Small intestine (tissue), 7 donors: ENCODE measurements around the gene FNDC3B. TPM values are rescaled to one million over a fixed set of nuclear protein-coding genes. Genes with fewer than 3 reads are reported as not detected.

ENCODE experiments used
- DNase-seq, 2 donors: peaks; one replicate each; pipeline versions ENCODE4 v3.0.0 to v3.0.0-alpha.2; 2013
- FAIRE-seq: peaks from 2 replicates; lab custom pipeline; 2012; peaks lifted over from hg19 to GRCh38; lab: Jason Lieb, UNC
- H3K27ac ChIP-seq, 3 donors: one replicate each; pipeline ENCODE4 v1.5.1; 2013; ENCODE audit warnings: low read length in 2 of 3, mild to moderate bottlenecking in 2 of 3, control low read depth in 1 of 3, inconsistent platforms in 1 of 3, low read depth in 1 of 3, moderate library complexity in 1 of 3
- H3K27me3 ChIP-seq, 3 donors: one replicate each; pipeline ENCODE4 v1.6.1; 2013; ENCODE audit warnings: low read length in 3 of 3, inconsistent platforms in 1 of 3; ENCODE audit not compliant: control insufficient read depth in 3 of 3, insufficient read depth in 3 of 3
- H3K36me3 ChIP-seq, 3 donors: one replicate each; pipeline ENCODE4 v1.6.1; 2013; ENCODE audit warnings: low read length in 3 of 3, inconsistent platforms in 1 of 3, low read depth in 1 of 3, mild to moderate bottlenecking in 1 of 3, moderate library complexity in 1 of 3; ENCODE audit not compliant: control insufficient read depth in 3 of 3, insufficient read depth in 2 of 3
- H3K4me1 ChIP-seq, 3 donors: one replicate each; pipeline ENCODE4 v1.6.1; 2013; ENCODE audit warnings: low read length in 2 of 3, inconsistent platforms in 1 of 3, low read depth in 1 of 3, mild to moderate bottlenecking in 1 of 3, moderate library complexity in 1 of 3; ENCODE audit not compliant: control insufficient read depth in 3 of 3, insufficient read depth in 2 of 3
- H3K4me3 ChIP-seq, 3 donors: one replicate each; pipeline ENCODE4 v1.5.1; 2013; ENCODE audit warnings: low read length in 3 of 3, control low read depth in 1 of 3, inconsistent platforms in 1 of 3, low read depth in 1 of 3, mild to moderate bottlenecking in 1 of 3, moderate library complexity in 1 of 3
- H3K9me3 ChIP-seq, 2 donors: one replicate each; pipeline ENCODE4 v1.6.1; 2013; ENCODE audit warnings: low read depth in 1 of 2, low read length in 1 of 2; ENCODE audit not compliant: control insufficient read depth in 2 of 2, insufficient read depth in 1 of 2
- WGBS, 3 donors: extraction: QIAGEN DNeasy Blood & Tissue Kit; methylation state at CpG; one replicate each; pipeline ENCODE4 v1.1.7; 2013; 5-methylcytosine and 5-hydroxymethylcytosine counted together
- polyA plus RNA-seq, 4 donors: library from polyadenylated mRNA; stranded (reverse) in 3 of 4; unstranded in 1 of 4; fragments of 200-250 nt in 3 of 4; fragments of 120-200 nt in 1 of 4; gene quantifications; one replicate each; pipeline versions ENCODE4 v1.2.1 to v1.2.3, GENCODE V29; 2013
- donor health status: healthy with polysubstance abuse.
- donor health status: control.
- donor health status: control.
- donor health status: Bipolar disorder and iron deficiency.
- donor health status: healthy.

The FNDC3B gene
- polyA plus RNA-seq, 4 donors = 6.0 to 24.7 (median 10.1) TPM

- DNase-seq (no peak), FAIRE-seq (no peak)
- H3K9me3 ChIP-seq = peaks cover 0 to 5% of the 10 kb centered on the region in 2 donors
- H3K36me3 ChIP-seq = peaks cover 0 to 11% (median 0%) of the 10 kb centered on the region in 3 donors
- peaks cover 6 to 50% (median 48%) of the 10 kb centered on the region in 3 donors for H3K4me1 ChIP-seq
- H3K27ac ChIP-seq = peak overlapping the region; percentile 32 to 79 (median 60)
- no peak overlapping the region for H3K4me3 ChIP-seq
- WGBS, 3 donors = 69 to 73% (median 70%) methylated on average over 3 of the region's 3 CpGs
- H3K27me3 ChIP-seq = no peaks in the 10 kb centered on the region
Observed at GRCh38 chr3:172139528-172140276, 100.3 kb downstream of the FNDC3B start.

- Histone ChIP-seq H3K27me3 (no peaks in the 10 kb centered on the region), H3K4me1 (peaks cover 4 to 48% (median 41%) of the 10 kb centered on the region in 3 donors), H3K36me3 (peaks cover 0 to 11% (median 0%) of the 10 kb centered on the region in 3 donors), H3K9me3 (peaks cover 0 to 5% of the 10 kb centered on the region in 2 donors), H3K4me3 (no peak overlapping the region), H3K27ac (peak overlapping the region; percentile 35 to 79 (median 77))
- 15 to 32% (median 29%) methylated on average over 7 of the region's 7 CpGs for WGBS, 3 donors
- peak; percentile 93 to 95 for DNase-seq
- FAIRE-seq = no peak
Observed at GRCh38 chr3:172140499-172141391, 101.4 kb downstream of the FNDC3B start.

- H3K36me3 ChIP-seq = peaks cover 0 to 5% (median 0%) of the 10 kb centered on the region in 3 donors
- H3K27ac ChIP-seq = peak overlapping the region; percentile 35 to 75 (median 59)
- 64 to 72% (median 66%) methylated on average over 8 of the region's 8 CpGs for WGBS, 3 donors
- peaks cover 4 to 43% (median 28%) of the 10 kb centered on the region in 3 donors for H3K4me1 ChIP-seq
- no peaks in the 10 kb centered on the region for H3K27me3 ChIP-seq
- no peak for FAIRE-seq
- peaks cover 0 to 5% of the 10 kb centered on the region in 2 donors for H3K9me3 ChIP-seq
- no peak overlapping the region for H3K4me3 ChIP-seq
- DNase-seq = peak; percentile 66 to 88
Observed at GRCh38 chr3:172142051-172142863, 102.9 kb downstream of the FNDC3B start.

GRCh38 chr3:172142864-172143451 is 103.6 kb downstream of the FNDC3B start:
- no peak overlapping the region for H3K4me3 ChIP-seq
- peaks cover 0 to 5% of the 10 kb centered on the region in 2 donors for H3K9me3 ChIP-seq
- peak overlapping the region; percentile 35 to 75 (median 59) for H3K27ac ChIP-seq
- DNase-seq = no peak
- H3K4me1 ChIP-seq = peaks cover 4 to 37% (median 23%) of the 10 kb centered on the region in 3 donors
- FAIRE-seq = no peak
- peaks cover 0 to 5% (median 0%) of the 10 kb centered on the region in 3 donors for H3K36me3 ChIP-seq
- WGBS, 3 donors = 85 to 97% (median 93%) methylated on average over 2 of the region's 2 CpGs
- H3K27me3 ChIP-seq = no peaks in the 10 kb centered on the region

- Histone ChIP-seq H3K36me3 (peaks cover 0 to 5% (median 0%) of the 10 kb centered on the region in 3 donors), H3K4me1 (peaks cover 4 to 33% (median 24%) of the 10 kb centered on the region in 3 donors), H3K9me3 (peaks cover 0 to 5% of the 10 kb centered on the region in 2 donors), H3K27me3 (no peaks in the 10 kb centered on the region), H3K4me3 (no peak overlapping the region), H3K27ac (no peak overlapping the region)
- FAIRE-seq (no peak), DNase-seq (no peak)
- 95 to 97% (median 95%) methylated on average over 14 of the region's 14 CpGs for WGBS, 3 donors
Observed at GRCh38 chr3:172143739-172144497, 104.5 kb downstream of the FNDC3B start.

GRCh38 chr3:172144601-172145000 is 105.2 kb downstream of the FNDC3B start:
- no peak for FAIRE-seq
- H3K4me1 ChIP-seq = peaks cover 4 to 30% (median 24%) of the 10 kb centered on the region in 3 donors
- no peaks in the 10 kb centered on the region for H3K27me3 ChIP-seq
- no peak overlapping the region for H3K4me3 ChIP-seq
- peaks cover 0 to 5% of the 10 kb centered on the region in 2 donors for H3K9me3 ChIP-seq
- no peak overlapping the region for H3K27ac ChIP-seq
- H3K36me3 ChIP-seq = peaks cover 0 to 5% (median 0%) of the 10 kb centered on the region in 3 donors
- DNase-seq = no peak
- 87 to 93% (median 90%) methylated on average over 1 of the region's 1 CpG for whole genome bisulfite sequencing, 3 donors

GRCh38 chr3:172145031-172145686 is 105.8 kb downstream of the FNDC3B start:
- Histone ChIP-seq H3K9me3 (peaks cover 0 to 5% of the 10 kb centered on the region in 2 donors), H3K36me3 (peaks cover 0 to 5% (median 0%) of the 10 kb centered on the region in 3 donors), H3K4me1 (peaks cover 4 to 24% (median 24%) of the 10 kb centered on the region in 3 donors), H3K27ac (no peak overlapping the region), H3K4me3 (no peak overlapping the region), H3K27me3 (no peaks in the 10 kb centered on the region)
- no peak for DNase-seq
- no peak for FAIRE-seq
- 64 to 69% (median 67%) methylated on average over 7 of the region's 7 CpGs for WGBS, 3 donors
